HPDE6-E6E7 (cell line): ENCODE measurements around the gene TNS3.

Experiments
- DNase-seq: peaks from one replicate; pipeline ENCODE4 v3.0.0; 2011; ENCODE audit warnings: missing footprints; ENCODE audit errors: extremely low spot score

Gene TNS3

DNA sequence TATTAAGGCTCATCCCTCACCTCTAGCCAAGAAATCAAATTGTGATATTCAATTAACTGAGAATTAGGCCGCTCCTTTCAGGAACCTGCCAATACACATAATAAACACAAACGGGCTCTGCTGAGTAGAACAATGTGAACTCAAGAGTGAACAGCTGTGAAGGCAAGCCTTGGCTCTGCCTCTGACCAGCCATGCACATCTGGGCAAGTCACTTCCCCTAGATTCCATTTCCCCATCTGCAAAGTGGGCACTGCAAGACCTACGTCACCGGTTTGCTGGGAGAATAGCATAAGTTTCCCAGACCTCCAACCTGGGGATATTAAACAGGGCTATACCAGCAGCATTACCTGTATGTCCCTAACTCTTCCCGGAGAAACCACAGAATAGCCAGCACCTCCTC lies 355.2 kb downstream of the TNS3 start:
- no peak for DNase-seq

DNA sequence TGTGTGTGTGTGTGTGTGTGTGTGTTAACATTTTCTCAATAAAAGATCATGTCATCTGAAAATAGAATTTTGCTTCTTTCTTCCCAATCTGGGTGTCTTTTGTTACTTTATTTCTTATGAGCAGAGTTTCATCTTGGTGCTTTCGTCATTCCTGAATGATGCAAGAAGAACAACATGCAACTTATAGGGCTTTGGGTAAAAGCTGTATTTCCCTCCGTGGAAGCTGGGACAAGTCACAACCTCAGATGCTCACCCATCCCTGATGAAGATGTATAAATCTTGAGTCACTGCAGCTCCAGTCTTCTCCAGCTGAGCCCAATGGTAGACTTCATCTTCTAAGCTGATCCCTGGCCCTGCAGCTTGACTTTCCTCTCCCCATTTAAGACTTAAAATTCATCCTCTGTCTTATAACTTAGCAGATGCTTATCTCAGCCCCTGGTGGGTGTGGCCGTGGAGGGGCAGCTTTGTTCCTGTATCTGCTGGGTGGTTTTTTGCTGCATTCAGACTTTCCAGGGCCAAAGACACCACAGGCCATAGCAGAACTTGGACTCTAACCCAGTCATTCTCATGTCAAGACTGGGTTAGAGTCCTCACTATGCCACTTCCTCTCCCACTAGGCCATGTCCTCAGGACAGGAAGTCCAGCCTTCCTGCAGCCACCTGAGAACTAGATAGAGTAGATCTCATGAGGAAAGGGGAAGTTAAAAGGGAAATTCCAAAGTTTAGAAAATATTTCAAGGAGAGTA lies 356.4 kb downstream of the TNS3 start:
- DNase-seq = no peak
